GM23338 (cell line): ENCODE data around the gene LRRC3C. TPM values are rescaled to one million over a fixed set of nuclear protein-coding genes. Genes with fewer than 3 reads are reported as not detected.

Experiments
- ATAC-seq: fragments of 200-7000 bp; cut with Tn5 transposase; 3 replicates; pipeline ENCODE4 v1.9.1; 2020
- DNase-seq: peaks from one replicate; pipeline ENCODE4 v3.0.0-alpha.2; 2015; ENCODE audit warnings: low spot score
- H2AFZ ChIP-seq: fragments of 200-600 bp; sonication (generic); 2 replicates; pipeline ENCODE4 v1.8.0; 2016; ENCODE audit warnings: antibody characterized with exemption, mild to moderate bottlenecking, moderate library complexity
- H3F3A ChIP-seq: fragments of 200-600 bp; sonication (generic); replicated peaks from 2 replicates; pipeline ENCODE4 v1.8.0; 2017; ENCODE audit warnings: antibody characterized with exemption, mixed run types, low read depth
- H3K27ac ChIP-seq: fragments of 200-600 bp; sonication (generic); 2 replicates; pipeline ENCODE4 v1.6.1; 2016; ENCODE audit warnings: low read depth
- H3K27me3 ChIP-seq: fragments of 200-600 bp; sonication (generic); 2 replicates; pipeline ENCODE4 v1.8.0; 2016; ENCODE audit warnings: mild to moderate bottlenecking, mixed run types, moderate library complexity; ENCODE audit not compliant: insufficient read depth
- H3K36me3 ChIP-seq: fragments of 200-600 bp; sonication (generic); 2 replicates; pipeline ENCODE4 v1.8.0; 2016; ENCODE audit warnings: mild to moderate bottlenecking; ENCODE audit not compliant: insufficient read depth
- H3K4me1 ChIP-seq: fragments of 200-600 bp; sonication (generic); 2 replicates; pipeline ENCODE4 v1.8.0; 2016; ENCODE audit warnings: mild to moderate bottlenecking, moderate library complexity; ENCODE audit not compliant: insufficient read depth
- H3K4me2 ChIP-seq: fragments of 200-600 bp; sonication (generic); 2 replicates; pipeline ENCODE4 v1.7.1; 2017; ENCODE audit warnings: mixed run types
- H3K4me3 ChIP-seq: fragments of 200-600 bp; sonication (generic); 2 replicates; pipeline ENCODE4 v1.6.1; 2016; ENCODE audit warnings: mixed run types
- H3K79me2 ChIP-seq: fragments of 200-600 bp; sonication (generic); replicated peaks from 2 replicates; pipeline ENCODE4 v1.8.0; 2017; ENCODE audit warnings: mild to moderate bottlenecking; ENCODE audit not compliant: insufficient read depth
- H3K9me2 ChIP-seq: fragments of 200-600 bp; sonication (generic); 2 replicates; pipeline ENCODE4 v1.8.0; 2017; ENCODE audit not compliant: insufficient read depth
- H4K20me1 ChIP-seq: fragments of 200-600 bp; sonication (generic); replicated peaks from 2 replicates; pipeline ENCODE4 v1.8.0; 2017; ENCODE audit warnings: mild to moderate bottlenecking; ENCODE audit not compliant: insufficient read depth
- H3K27ac Mint-ChIP-seq: 2 replicates; pipeline ENCODE4 v1.8.0; 2020; ENCODE audit warnings: inconsistent platforms, mild to moderate bottlenecking, moderate library complexity, mixed read lengths
- H3K27me3 Mint-ChIP-seq: 3 replicates; pipeline ENCODE4 v1.8.0; 2022; ENCODE audit warnings: low read depth, mild to moderate bottlenecking, moderate library complexity, mixed read lengths, inconsistent platforms; ENCODE audit not compliant: insufficient read depth, poor library complexity
- H3K36me3 Mint-ChIP-seq: 3 replicates; pipeline ENCODE4 v1.8.0; 2021; ENCODE audit warnings: low read depth, mild to moderate bottlenecking, inconsistent platforms, moderate library complexity, mixed read lengths
- H3K4me1 Mint-ChIP-seq: 3 replicates; pipeline ENCODE4 v1.8.0; 2020; ENCODE audit warnings: mild to moderate bottlenecking, inconsistent platforms, mixed read lengths
- H3K4me3 Mint-ChIP-seq: 3 replicates; pipeline ENCODE4 v1.8.0; 2021; ENCODE audit warnings: moderate library complexity, mild to moderate bottlenecking, inconsistent platforms, mixed read lengths
- H3K9me3 Mint-ChIP-seq: 3 replicates; pipeline ENCODE4 v1.8.0; 2020; ENCODE audit warnings: moderate library complexity, mild to moderate bottlenecking, inconsistent platforms, mixed read lengths
- CREB1 ChIP-seq: fragments of 250-450 bp; sonication (Bioruptor Pico); IDR thresholded peaks from 2 replicates; pipeline ENCODE4 v1.5.0; 2020; ENCODE audit warnings: low read depth, mild to moderate bottlenecking, moderate library complexity
- CTCF ChIP-seq, 2 experiments: fragments of 200-600 bp in 1 of 2; sonication (generic) in 1 of 2; conservative IDR thresholded peaks; 2 replicates each; pipeline versions ENCODE4 v1.5.1 to v1.6.1; 2016 to 2017; ENCODE audit warnings: antibody characterized with exemption in 2 of 2, low read depth in 2 of 2, mild to moderate bottlenecking in 2 of 2, moderate library complexity in 1 of 2
- ETS1 ChIP-seq: IDR thresholded peaks from 2 replicates; pipeline ENCODE4 v1.6.1; 2016; ENCODE audit warnings: antibody characterized with exemption
- EZH2 ChIP-seq: fragments of 200-600 bp; sonication (generic); IDR thresholded peaks from one replicate; pipeline ENCODE4 v1.8.0; 2017; ENCODE audit warnings: antibody characterized with exemption, mild to moderate bottlenecking, low read depth; ENCODE audit not compliant: unreplicated experiment
- EZH2phosphoT487 ChIP-seq: fragments of 200-600 bp; sonication (generic); IDR thresholded peaks from one replicate; pipeline ENCODE4 v1.8.1; 2018; ENCODE audit warnings: antibody characterized with exemption; ENCODE audit not compliant: unreplicated experiment
- JUNB ChIP-seq: IDR thresholded peaks from one replicate; pipeline ENCODE4 v1.6.1; 2016; ENCODE audit warnings: antibody characterized with exemption; ENCODE audit not compliant: unreplicated experiment
- NANOG ChIP-seq: IDR thresholded peaks from 2 replicates; pipeline ENCODE4 v1.6.1; 2016; ENCODE audit warnings: antibody characterized with exemption, borderline replicate concordance
- POLR2AphosphoS5 ChIP-seq: IDR thresholded peaks from 2 replicates; pipeline ENCODE4 v1.6.1; 2016; ENCODE audit warnings: antibody characterized with exemption, low read depth
- STAT1 ChIP-seq: IDR thresholded peaks from one replicate; pipeline ENCODE4 v1.6.1; 2016; ENCODE audit warnings: antibody characterized with exemption; ENCODE audit not compliant: unreplicated experiment
- ZNF114 ChIP-seq: fragments of 250-450 bp; sonication (Bioruptor Pico); IDR thresholded peaks from 2 replicates; pipeline ENCODE4 v1.5.0; 2020; ENCODE audit warnings: mild to moderate bottlenecking, moderate library complexity
- ZNF331 ChIP-seq: fragments of 250-450 bp; sonication (Bioruptor Pico); IDR thresholded peaks from 2 replicates; pipeline ENCODE4 v1.5.0; 2020; ENCODE audit warnings: low read depth, mild to moderate bottlenecking, moderate library complexity
- ZNF462 ChIP-seq: fragments of 250-450 bp; sonication (Bioruptor Pico); IDR thresholded peaks from 2 replicates; pipeline ENCODE4 v1.5.0; 2020; ENCODE audit warnings: mild to moderate bottlenecking, moderate library complexity
- polyA plus RNA-seq: library from polyadenylated mRNA; unstranded; fragments of >200 nt; fragmentation: Nextera tagmentation; extraction: Ambion mirVana; gene quantifications from 2 replicates; pipeline ENCODE4 v1.2.1, GENCODE V29; 2016
- total RNA-seq: library from RNA; depleted of rRNA; stranded (reverse); fragments of >200 nt; shearing (Covaris generic); gene quantifications from 2 replicates; pipeline ENCODE4 v1.2.3, GENCODE V29; 2014

Gene LRRC3C
- total and polyA plus RNA-seq, 2 experiments from 2014 or later = 0.24 TPM; not detected in 1

DNA sequence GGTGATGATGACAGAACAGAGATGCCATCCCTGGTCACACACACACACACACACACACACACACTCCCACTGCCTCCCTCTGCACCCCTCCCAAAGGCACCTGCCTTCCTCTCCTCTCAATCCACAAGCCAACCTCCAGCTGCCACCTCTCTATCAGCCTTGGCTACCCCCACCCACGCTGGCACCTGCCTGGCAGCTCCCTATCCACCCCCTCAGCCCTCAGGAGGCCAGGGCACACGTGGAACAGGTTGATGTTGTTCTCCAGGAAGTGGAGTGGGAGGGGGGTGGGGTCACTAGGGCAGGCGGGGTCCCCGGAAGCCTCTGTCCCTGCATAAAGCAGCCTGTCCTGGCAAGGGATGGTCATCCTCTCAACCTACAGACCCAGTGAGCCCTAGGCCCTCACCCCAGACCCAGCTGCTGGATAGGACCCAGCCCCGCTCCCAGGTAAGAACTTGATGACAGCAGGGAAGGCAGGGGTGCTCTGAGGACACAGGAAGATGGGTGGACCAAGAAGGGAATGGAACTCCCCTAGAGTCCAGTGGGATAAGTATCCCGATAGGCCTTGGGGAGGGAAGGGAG, 35.2 kb downstream of the LRRC3C start, which contains the start of gene GSDMA:
Gene GSDMA (plus strand): TSS at position 363 of the 579 bp plus-strand sequence. CDS start 2,684 bp downstream, outside the sequence.
- Histone ChIP-seq H3K36me3 (no peaks in the 10 kb centered on the region), H2AFZ (no peak within 1 kb of the TSS; the same call in 1 of the 2 replicates), H4K20me1 (no peaks in the 10 kb centered on the region), H3K4me2 (no peak within 1 kb of the TSS), H3K79me2 (no peaks in the 10 kb centered on the region), H3K9me2 (no peaks in the 10 kb centered on the region), H3K4me1 (no peaks in the 10 kb centered on the region), H3K27me3 (no peaks in the 10 kb centered on the region), H3F3A (no peaks in the 10 kb centered on the region), H3K4me3 (no peak within 1 kb of the TSS), H3K27ac (no peak within 1 kb of the TSS)
- DNase-seq (no peak), ATAC-seq (no peak)
- Mint-ChIP-seq H3K36me3 (no peaks in the 10 kb centered on the region), H3K4me1 (peaks cover 8% of the 10 kb centered on the region), H3K4me3 (no peak within 1 kb of the TSS), H3K27ac (no peak within 1 kb of the TSS), H3K27me3 (peaks cover 20% of the 10 kb centered on the region), H3K9me3 (no peaks in the 10 kb centered on the region)
- no peak for TF ChIP-seq CREB1 (CRISPR knock-in tag)
- TF ChIP-seq POLR2AphosphoS5 = no peak
- no peak for TF ChIP-seq EZH2
- TF ChIP-seq CTCF (conservative IDR thresholded peaks at IDR 0.05; ENCODE audit: low read depth in 2 of 2) = no peak
- TF ChIP-seq ZNF114 (CRISPR knock-in tag) = no peak
- no peak for TF ChIP-seq ZNF331
- no peak for TF ChIP-seq JUNB
- TF ChIP-seq EZH2phosphoT487 = no peak
- no peak for TF ChIP-seq ETS1
- no peak for TF ChIP-seq NANOG
- no peak for TF ChIP-seq ZNF462
- TF ChIP-seq STAT1 = no peak
